Stimulated activated CD8-positive, alpha-beta memory T cell treated with anti-CD3 and anti-CD28 coated beads, Interleukin-12 subunit alpha, Interleukin-12 subunit beta, amount 100 ng/mL, for 1 hour (primary cell): Measurements from ENCODE around the gene HIVEP3.

Experiments
- DNase-seq: peaks from one replicate; pipeline ENCODE4 v3.0.0-alpha.2; 2020; ENCODE audit warnings: low read depth

The HIVEP3 gene

DNA sequence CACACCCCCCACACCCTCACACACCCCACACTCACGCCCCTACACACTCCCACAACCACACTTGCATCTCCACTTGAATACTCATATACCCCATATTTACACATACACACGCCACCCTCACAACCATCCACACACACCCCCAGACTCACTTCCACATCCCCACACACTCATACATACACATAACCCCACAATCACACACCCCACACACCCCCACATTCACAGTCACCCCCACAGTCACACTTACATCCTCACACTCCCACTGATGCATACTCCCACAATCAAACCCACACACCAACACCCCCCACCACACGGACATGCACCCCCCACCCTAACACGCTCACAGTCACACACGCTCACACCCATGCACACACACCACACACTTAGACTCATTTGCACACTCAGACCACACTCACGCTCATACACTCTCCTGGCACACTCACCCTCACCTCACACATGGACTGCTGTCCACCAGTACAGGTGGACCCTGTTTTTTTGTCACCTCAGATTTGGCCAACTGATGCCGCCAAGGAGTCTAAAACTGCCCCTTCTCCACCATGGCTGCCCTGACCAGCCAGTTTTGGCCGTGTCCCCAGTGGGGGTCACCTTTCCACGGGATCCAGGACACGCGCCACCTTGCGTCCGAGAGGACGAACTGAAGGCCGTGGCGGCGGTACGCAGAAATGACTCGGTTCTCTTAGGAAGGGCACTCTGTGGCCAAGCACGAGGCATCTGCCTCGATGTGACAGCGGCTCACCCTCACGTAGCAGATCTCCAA, 388.9 kb downstream of the HIVEP3 start:
- no peak for DNase-seq

- DNase-seq, result no peak
Observed at GRCh38 chr1:41528726-41529605, 389.8 kb downstream of the HIVEP3 start.

GRCh38 chr1:41528106-41528505, 390.6 kb downstream of the HIVEP3 start:
- DNase-seq, result no peak

- no peak for DNase-seq
Observed at GRCh38 chr1:41526956-41527561, 391.7 kb downstream of the HIVEP3 start.

DNA sequence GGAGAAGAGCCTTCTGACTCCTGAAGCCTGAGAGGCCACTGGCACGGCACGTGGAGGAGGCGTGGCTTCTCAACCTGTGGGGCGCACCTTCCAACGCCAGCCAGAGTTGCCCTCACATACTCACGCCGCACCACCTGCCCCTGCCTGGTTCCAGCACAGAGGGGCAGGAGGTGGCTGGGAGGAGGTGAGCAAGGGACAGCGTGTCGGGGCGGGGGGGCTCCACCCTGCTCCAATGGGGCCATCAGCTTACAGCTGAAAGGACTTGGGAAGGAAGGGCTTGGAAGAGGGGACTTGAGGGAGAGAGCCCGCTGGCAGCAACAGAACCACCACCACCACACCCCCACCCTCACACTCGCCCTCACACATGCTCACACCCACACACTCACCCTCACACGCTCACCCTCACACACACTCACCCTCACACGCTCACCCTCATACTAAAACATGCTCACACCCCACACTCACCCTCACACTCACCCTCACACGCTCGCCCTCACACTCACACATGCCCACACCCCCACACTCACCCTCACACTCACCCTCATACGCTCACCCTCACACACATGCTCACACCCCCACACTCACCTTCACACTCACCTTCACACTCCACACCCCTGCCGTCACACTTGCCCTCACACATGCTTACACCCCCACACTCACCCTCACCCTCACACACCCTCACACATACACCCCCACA, 392.7 kb downstream of the HIVEP3 start:
- DNase-seq, result no peak

DNA sequence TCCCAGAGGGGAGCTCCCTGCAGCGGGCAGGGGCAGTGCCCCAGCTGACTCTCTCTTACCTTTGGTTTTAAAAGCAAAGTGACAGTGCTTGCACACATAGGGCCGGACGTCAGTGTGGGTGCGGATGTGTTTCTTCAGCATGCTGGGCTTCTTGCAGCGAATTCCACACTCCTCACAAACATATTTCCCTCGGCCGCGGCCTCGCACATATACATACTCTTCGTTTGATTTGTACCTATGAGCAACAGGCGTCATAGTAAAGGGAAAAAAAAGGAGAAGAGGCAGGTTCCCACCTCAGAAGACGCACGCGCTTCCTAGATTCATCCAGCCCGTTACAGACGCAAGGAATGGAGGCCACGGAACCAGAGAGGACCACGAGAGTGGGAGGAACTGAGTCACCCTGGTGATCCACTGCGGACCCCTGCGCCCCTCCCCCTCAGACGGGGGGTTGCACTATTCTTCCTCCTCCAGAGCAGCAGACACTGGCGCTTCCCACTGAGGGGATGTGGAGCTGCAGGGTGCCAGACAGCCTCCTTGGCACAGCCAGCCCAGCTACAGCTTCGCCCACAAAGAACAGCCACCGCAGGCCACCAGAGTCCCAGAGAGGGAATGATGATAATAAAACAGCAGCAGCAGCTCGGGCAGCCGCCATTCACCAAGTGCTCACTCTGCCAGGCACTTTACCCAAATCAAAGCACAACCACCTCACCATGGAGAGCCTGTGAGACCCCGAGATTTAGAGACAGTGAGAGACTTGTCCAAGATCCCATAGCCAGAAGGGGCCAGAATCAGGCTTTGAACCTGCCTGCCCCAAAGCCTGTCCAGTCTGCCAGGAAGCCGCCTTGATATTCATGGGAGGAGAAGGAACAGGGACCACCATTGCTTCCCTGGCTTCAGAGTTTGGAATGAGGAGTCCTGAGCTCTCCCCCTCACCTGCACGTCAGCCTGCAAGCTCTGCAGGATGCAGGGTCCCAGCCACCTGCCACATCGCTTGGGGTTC, 393.7 kb downstream of the HIVEP3 start:
- no peak for DNase-seq

DNA sequence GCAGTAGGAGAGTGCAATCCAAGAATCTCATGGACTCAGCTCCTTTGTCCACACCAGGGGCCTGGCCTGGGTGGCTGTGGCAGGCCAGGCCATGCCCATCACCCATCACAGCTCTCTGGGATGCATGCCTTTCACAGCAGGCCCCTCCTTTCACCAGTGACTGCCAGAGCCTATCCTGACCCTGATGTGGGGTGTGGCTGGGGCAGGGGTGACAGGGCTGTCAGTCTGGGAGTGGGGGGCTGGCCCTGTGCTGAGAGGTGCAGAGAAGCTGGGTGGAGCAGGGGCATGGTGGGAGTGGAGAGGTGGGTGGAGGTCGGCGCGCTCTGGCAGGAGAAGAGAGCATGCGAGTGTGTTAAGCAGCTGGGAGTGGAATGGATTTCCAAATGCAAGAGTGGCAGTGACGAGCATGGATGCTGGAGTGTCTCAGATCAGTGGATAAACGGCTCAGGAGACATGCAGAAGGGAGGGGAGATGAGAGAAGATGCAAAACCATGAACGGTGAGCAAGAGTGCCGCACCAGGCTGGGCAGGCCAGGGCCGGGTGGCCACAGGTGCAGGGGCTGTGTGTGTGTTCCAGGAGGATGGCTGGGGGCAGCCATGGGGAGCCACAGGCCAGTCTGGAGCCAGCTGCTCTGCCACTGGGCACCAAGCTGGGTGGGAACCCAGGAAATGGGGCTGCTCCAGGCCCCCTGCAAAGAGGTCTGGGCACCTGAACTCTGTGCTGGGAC, 394.6 kb downstream of the HIVEP3 start:
- no peak for DNase-seq

- no peak for DNase-seq
Observed at GRCh38 chr1:41523071-41523470, 395.7 kb downstream of the HIVEP3 start.

DNA sequence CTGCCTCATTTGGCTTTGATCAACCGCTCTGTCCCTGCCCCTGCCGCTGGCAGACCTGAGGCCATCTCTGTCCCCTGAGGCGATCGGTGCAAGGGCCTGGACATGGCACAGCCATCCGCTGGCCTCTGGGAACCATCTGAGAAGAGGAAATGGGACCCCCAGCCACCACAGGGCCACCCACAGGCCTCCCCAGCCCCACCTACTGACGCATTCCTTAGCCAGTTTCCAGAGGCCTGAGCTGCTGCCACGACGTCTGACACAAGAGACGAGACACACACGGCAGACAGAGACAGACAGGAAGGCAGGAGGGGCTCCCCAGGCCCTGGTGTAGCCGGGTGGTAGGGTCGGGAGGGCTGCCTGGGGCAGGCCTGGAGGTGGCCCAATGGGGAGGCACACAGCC, 397.0 kb downstream of the HIVEP3 start:
- DNase-seq, result no peak

DNA sequence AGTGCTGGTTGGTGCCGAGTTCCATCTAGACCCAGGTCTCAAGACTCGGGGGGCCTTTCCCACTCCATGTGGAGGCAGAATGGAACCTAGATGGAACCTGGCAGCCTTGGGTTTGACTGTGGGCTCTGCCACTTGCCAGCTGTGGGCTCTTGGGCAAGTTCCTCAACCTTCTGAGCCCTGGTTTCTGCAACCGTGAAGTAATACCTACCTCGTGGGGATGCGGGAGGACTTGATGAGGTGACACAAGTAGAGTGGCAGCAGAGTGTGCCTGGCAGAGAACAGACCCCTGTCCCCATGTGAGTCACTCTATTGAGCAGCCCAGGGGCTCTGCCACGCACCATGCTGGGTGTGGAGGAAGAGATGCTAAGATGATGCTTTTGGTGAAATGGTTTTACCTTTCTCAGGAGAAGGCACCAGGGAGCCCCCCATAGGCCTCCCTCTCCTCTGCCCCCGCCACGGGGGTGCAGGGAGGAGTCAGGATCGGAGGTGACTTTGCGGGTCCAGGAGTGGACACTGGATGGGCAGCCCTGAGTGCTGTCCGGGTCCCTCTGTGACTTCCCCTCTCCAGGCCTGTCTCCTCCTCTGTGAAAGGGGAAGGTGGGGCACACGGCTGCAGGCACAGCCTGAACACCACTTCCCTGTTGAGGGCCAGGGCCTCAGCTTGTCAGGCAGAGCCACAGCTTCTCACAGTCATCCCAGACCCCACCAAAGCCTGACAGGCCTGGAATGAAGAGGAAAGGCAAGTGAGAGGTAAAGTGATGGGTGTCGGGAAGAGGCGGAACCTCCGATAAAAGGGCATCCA, 397.6 kb downstream of the HIVEP3 start:
- no peak for DNase-seq

DNA sequence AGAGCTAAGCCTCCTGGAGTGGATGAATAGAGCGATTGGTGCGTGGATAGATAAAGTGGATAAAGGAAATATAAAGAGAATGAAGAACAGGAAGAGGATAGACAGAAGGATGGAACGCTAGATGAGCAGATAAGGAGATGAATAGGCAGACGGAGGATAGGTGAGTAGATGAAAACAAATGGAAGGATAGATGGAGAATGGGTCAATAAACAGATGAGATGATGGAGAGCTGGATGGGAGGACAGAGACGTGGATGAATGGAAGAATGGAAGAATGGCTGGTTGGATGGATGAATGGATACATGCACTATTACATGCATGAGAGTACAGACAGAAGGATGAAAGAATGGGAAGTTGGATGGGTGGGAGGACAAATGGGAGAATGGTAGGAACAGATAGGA, 399.1 kb downstream of the HIVEP3 start:
- DNase-seq, result no peak

DNA sequence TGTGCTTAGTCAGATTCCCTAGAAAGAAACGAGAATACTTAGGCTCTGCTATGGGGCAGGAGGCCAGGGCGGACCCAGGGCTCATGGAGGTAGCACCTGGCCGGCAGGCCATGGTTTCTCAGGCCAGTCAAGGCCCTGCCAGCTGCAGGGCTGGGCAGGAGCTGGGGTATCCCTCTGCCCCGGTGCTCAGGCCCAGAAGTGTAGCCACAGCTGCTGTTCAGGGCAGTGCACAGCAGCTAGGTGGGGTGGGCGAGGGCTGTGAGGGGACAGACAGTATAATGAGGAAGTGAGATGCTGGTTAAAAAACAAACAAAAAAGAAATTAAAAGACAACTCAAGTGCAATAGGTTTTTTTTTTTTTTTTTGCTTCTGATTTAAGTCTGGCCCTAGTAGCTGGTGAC, 400.3 kb downstream of the HIVEP3 start:
- no peak for DNase-seq

- no peak for DNase-seq
Observed at GRCh38 chr1:41517062-41517438, 401.7 kb downstream of the HIVEP3 start.

DNA sequence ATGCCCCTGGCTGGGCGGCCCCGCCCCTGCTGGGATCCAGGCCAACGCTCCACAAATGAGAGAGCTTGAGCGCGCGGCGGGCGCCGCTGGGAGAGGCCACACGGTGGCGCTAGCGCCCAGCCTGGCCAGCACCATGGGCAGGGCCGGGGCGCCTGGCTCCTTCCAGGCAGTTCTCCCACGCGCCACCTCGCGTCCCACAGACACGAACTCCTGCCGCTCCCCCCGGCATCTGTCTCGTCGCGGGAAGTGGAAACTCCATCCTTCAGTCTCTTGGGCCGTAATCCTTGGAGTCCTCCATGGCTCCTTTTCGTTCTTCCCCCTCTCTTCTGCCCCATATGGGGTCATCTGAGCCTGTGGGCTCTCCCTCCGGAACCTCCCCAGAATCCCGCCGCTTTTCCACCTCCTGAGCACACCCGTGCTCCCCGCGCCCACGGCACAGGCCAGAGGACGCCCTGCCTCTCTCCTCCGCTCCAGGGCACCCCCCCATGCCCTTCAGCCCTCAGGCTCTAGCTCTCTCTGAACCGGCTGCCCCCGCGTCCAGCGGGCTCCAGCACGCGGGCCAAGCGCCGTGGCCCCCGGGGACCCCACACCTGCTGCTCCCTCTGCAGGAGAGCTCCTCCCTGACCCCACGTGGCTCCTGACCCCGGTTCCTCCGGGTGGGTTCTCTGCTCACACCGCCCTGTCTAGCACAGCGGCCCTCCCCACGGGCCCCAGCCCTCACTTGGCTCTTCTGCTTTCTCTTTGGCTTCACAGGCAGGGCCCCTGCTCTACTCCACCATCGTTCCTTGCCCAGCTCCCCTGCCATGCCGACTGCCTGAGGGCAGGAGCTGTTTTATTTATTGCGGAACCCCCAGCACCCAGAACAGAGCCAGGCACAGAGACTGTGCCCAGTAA, 402.3 kb downstream of the HIVEP3 start:
- DNase-seq, result peak; percentile 20

DNA sequence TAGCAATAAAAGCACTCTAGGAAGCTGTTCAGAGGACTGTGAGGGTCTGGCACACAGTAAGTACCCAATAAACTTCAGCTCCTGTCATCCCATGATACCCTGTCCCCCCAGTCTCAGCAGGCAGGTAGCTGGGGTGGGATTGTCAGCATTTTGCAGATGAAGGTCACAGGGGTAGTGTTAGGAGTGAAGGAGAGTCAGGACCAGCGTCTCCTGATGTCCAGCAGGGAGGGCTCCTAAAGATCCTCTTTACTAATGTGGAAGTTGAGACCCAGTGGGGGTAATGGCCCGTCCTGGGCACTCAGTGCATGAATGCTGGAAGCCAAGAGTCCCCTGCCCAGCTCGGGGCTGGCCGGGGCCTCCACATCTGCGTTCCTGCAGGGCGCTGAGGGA, 402.9 kb downstream of the HIVEP3 start:
- no peak for DNase-seq

- no peak for DNase-seq
Observed at GRCh38 chr1:41515131-41515678, 403.5 kb downstream of the HIVEP3 start.

- no peak for DNase-seq
Observed at GRCh38 chr1:41514381-41514780, 404.3 kb downstream of the HIVEP3 start.

DNA sequence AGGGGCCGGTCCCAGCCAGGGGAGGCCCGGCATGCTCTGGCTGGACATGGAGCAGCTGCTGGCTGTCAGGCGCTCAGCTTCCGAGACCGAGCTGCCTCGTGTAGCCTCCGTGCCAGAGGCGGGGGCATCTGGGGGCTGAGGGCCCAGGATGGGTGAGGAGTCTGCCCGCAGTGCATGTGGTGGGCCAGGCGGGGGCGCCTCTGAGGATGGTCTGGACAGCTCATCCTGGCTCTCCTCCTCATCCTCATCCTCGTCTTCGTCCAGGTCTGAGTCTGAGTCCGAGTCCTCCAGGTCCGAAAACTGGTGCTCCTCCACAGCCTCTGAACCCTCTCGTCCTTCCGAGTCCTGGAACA, 405.4 kb downstream of the HIVEP3 start:
- no peak for DNase-seq
